ENCODE results near the gene TSPAN16. TPM values are rescaled to one million over a fixed set of nuclear protein-coding genes. Genes with fewer than 3 reads are reported as not detected.
A peak's percentile ranks its signal among the peaks of the same experiment; 100 is the strongest.
"Not testable (repeated sequence)": the region's sequence is repeated elsewhere in the genome, so short reads cannot be mapped to it uniquely, and the experiment has no call there.

Gene TSPAN16
- total RNA-seq, 1 donor from 2014 or later, result not detected

- peak; percentile 97 for DNase-seq
Observed at GRCh38 chr19:11346104-11346940, 50.4 kb downstream of the TSPAN16 start, which contains the start of the genes CCDC159 and TMEM205. TSS of gene CCDC159 (plus strand) at chr19:11346519. CDS start at chr19:11346607, 88 bp downstream. TSS of gene TMEM205 (minus strand) at chr19:11346268. CDS start at chr19:11345619, 649 bp downstream.

- DNase-seq, result no peak
Observed at GRCh38 chr19:11347546-11348039, 51.6 kb downstream of the TSPAN16 start.

- DNase-seq, result no peak
Observed at GRCh38 chr19:11349171-11349570, 53.2 kb downstream of the TSPAN16 start.

DNA sequence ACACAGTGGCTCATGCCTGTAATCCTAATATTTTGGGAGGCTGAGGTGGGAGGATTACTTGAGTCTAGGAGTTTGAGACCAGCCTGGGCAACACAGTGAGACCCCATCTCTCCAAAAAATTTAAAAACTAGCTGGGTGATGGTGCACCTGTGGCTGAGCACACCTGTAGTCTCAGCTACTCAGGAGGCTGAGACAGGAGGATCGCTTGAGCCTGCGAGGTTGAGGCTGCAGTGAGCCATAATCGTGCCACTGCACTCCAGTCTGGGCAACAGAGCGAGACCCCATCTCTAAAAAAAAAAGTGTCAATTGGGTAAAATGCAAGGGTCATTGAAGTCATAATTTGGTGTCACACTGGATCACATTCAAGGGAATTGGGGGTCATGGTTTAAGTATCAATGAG lies 58.1 kb downstream of the TSPAN16 start:
- DNase-seq, result not testable (repeated sequence)

GRCh38 chr19:11355160-11356073 lies 59.5 kb downstream of the TSPAN16 start, which contains the start of gene PLPPR2:
TSS of gene PLPPR2 (plus strand) at chr19:11355432. CDS start at chr19:11357674, 2,242 bp downstream.
- DNase-seq, result peak; percentile 40

DNA sequence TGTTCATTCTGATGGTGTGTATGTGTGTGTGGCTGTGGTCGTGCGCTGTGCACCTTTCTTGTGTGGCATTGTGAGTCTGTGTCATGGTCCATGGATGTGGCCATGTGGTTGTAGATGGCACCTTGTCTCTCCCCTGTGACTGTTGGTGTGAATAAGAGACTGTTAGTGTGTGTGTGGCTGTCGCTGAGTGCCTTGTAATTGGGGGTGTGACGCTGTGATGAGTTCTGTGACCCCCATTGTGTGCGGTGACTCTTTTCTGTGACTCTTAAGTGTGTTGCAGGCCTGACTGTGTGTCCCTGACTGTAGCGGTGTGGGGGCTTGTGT lies 60.1 kb downstream of the TSPAN16 start:
- DNase-seq, result no peak

- DNase-seq, result no peak
Observed at GRCh38 chr19:11356676-11357550, 61.0 kb downstream of the TSPAN16 start.

DNA sequence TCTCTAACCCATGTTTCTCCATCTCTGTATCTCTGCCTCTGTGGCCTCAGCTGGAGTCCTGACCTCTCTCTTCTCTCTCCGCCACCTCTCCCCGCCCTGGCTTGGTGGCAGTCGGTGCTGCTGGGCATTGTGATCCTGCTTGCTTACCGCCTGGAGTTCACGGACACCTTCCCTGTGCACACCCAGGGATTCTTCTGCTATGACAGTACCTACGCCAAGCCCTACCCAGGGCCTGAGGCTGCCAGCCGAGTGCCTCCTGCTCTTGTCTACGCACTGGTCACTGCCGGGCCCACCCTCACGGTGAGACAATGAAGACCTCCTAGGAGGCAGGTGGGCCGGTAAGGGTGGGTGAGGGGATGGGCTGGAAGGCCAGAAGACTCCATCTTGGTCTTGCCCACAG lies 63.5 kb downstream of the TSPAN16 start:
- no peak for DNase-seq

GRCh38 chr19:11361037-11361770 lies 65.2 kb downstream of the TSPAN16 start:
- no peak for DNase-seq

GRCh38 chr19:11361771-11362731 lies 66.1 kb downstream of the TSPAN16 start:
- no peak for DNase-seq

DNA sequence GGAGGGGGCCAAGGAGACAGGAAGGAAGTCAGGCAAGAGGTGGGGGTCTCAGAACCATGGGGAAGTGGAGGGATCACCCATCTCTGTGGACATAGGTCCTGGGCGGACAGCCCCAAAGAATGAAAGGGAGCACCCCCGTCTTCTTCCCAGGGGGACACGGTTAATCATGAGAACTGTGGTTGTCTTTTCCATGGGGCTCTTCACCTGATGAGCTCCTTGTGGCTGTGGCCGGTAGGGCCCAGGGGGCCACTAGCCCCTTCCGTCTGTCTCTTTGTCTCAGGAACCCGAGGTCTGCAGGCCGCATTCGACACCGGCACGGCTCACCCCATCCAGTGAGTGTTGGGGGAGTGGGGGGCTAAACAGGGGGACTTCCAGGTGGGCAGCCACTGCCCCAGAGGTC lies 67.9 kb downstream of the TSPAN16 start:
- DNase-seq, result no peak

- DNase-seq, result no peak
Observed at GRCh38 chr19:11364296-11364904, 68.4 kb downstream of the TSPAN16 start.

- no peak for DNase-seq
Observed at GRCh38 chr19:11364935-11365334, 69.0 kb downstream of the TSPAN16 start.

Other genes with a start within 250 kb of the TSPAN16 start
- gene LDLR, start 206.7 kb upstream of the TSPAN16 start, total RNA-seq, result 124 TPM
- gene SPC24, start 140.4 kb upstream of the TSPAN16 start, total RNA-seq, result 11.5 TPM
- 62.5 TPM for gene KANK2, start 98.6 kb upstream of the TSPAN16 start, total RNA-seq
- 55.3 TPM for gene ANGPTL8, start 56.5 kb upstream of the TSPAN16 start, total RNA-seq
- gene DOCK6, start 33.6 kb upstream of the TSPAN16 start, total RNA-seq, result 35.0 TPM
- gene RAB3D, start 43.5 kb downstream of the TSPAN16 start, total RNA-seq, result 29.7 TPM
- 35.3 TPM for gene TMEM205, start 50.1 kb downstream of the TSPAN16 start, total RNA-seq
- 12.4 TPM for gene CCDC159, start 50.4 kb downstream of the TSPAN16 start, total RNA-seq
- gene PLPPR2, start 59.3 kb downstream of the TSPAN16 start, total RNA-seq, result 5.7 TPM
- gene SWSAP1, start 78.5 kb downstream of the TSPAN16 start, total RNA-seq, result 0.30 TPM
- gene EPOR, start 88.2 kb downstream of the TSPAN16 start, total RNA-seq, result 3.6 TPM
- gene RGL3, start 123.2 kb downstream of the TSPAN16 start, total RNA-seq, result 1.8 TPM
- gene ODAD3, start 139.0 kb downstream of the TSPAN16 start, total RNA-seq, result 0.20 TPM
- gene PRKCSH, start 139.5 kb downstream of the TSPAN16 start, total RNA-seq, result 62.4 TPM
- gene ELAVL3, start 184.9 kb downstream of the TSPAN16 start, total RNA-seq, result 0.20 TPM
- 3.5 TPM for gene ZNF653, start 209.7 kb downstream of the TSPAN16 start, total RNA-seq
- gene ECSIT, start 233.0 kb downstream of the TSPAN16 start, total RNA-seq, result 24.4 TPM
- gene CNN1, start 242.7 kb downstream of the TSPAN16 start, total RNA-seq, result 10.8 TPM